AG10803 (cell line): ENCODE results near the gene SEL1L3.

Experiments used
- DNase-seq: peaks from one replicate; pipeline ENCODE4 v3.0.0; 2010; ENCODE audit warnings: low read depth
- H3K4me3 ChIP-seq: 2 replicates; pipeline ENCODE4 v1.5.1; 2011; ENCODE audit warnings: mild to moderate bottlenecking, low read length, control low read depth
- CTCF ChIP-seq: conservative IDR thresholded peaks from 2 replicates; pipeline ENCODE4 v1.5.1; 2011; ENCODE audit warnings: mild to moderate bottlenecking, low read length, control low read depth, inconsistent platforms

Gene SEL1L3

GRCh38 chr4:25722964-25723363 lies 139.8 kb downstream of the SEL1L3 start:
- DNase-seq, result no peak
- H3K4me3 ChIP-seq, result no peak overlapping the region
- TF ChIP-seq CTCF, result no peak

- H3K4me3 ChIP-seq, result no peak overlapping the region
- no peak for TF ChIP-seq CTCF
- DNase-seq, result no peak
These were observed 149.0 kb downstream of the SEL1L3 start for GRCh38 chr4:25713812-25714211.

- H3K4me3 ChIP-seq, result no peak overlapping the region
- TF ChIP-seq CTCF, result no peak
- DNase-seq, result no peak
These were observed 150.2 kb downstream of the SEL1L3 start for GRCh38 chr4:25712611-25713010.

- H3K4me3 ChIP-seq, result no peak overlapping the region
- TF ChIP-seq CTCF, result no peak
- DNase-seq, result no peak
These were observed 152.2 kb downstream of the SEL1L3 start for GRCh38 chr4:25710637-25711036.

- no peak for TF ChIP-seq CTCF
- DNase-seq, result no peak
- H3K4me3 ChIP-seq, result no peak overlapping the region
These were observed 158.3 kb downstream of the SEL1L3 start for GRCh38 chr4:25704516-25704915.

GRCh38 chr4:25703731-25704388 lies 158.9 kb downstream of the SEL1L3 start:
- no peak overlapping the region for H3K4me3 ChIP-seq
- DNase-seq, result no peak
- TF ChIP-seq CTCF, result no peak

- TF ChIP-seq CTCF, result 0 out of 2 replicates have a peak, but pooled peaks have one; percentile 15
- no peak overlapping the region for H3K4me3 ChIP-seq
- peak; percentile 79 for DNase-seq
These were observed 159.9 kb downstream of the SEL1L3 start for GRCh38 chr4:25702848-25703247.
